ENCODE measurements around the gene DACH1. TPM values are rescaled to one million over a fixed set of nuclear protein-coding genes. Genes with fewer than 3 reads are reported as not detected.
A peak's percentile ranks its signal among the peaks of the same experiment; 100 is the strongest.

Gene DACH1
- total and polyA plus RNA-seq, 4 donors, result 9.9 to 30.3 (median 21.1) TPM

GRCh38 chr13:71464686-71465085 is 402.3 kb downstream of the DACH1 start:
- H3K4me3 ChIP-seq (ENCODE audit: low read depth, low read length), result no peak overlapping the region
- no peaks in the 10 kb centered on the region for H3K27me3 ChIP-seq (ENCODE audit: control insufficient read depth, insufficient read depth, low read length)
- no peak overlapping the region for H3K27ac ChIP-seq (ENCODE audit: low read depth, low read length)
- no peaks in the 10 kb centered on the region for H3K9me3 ChIP-seq (ENCODE audit: control insufficient read depth, insufficient read depth, low read length)
- WGBS (ENCODE audit: insufficient coverage), result no CpG with 5 or more reads among the region's 1 CpG
- DNase-seq (ENCODE audit: low read depth in 4 of 6, low spot score in 6 of 6), result peak in 2 of 6 donors; percentile 69 to 71
- no peaks in the 10 kb centered on the region for H3K36me3 ChIP-seq (ENCODE audit: control insufficient read depth, insufficient read depth, low read length)
- no peaks in the 10 kb centered on the region for H3K4me1 ChIP-seq (ENCODE audit: control insufficient read depth, insufficient read depth, low read length)

GRCh38 chr13:71461892-71462291 is 405.1 kb downstream of the DACH1 start:
- no peaks in the 10 kb centered on the region for H3K36me3 ChIP-seq (ENCODE audit: control insufficient read depth, insufficient read depth, low read length)
- H3K9me3 ChIP-seq (ENCODE audit: control insufficient read depth, insufficient read depth, low read length), result no peaks in the 10 kb centered on the region
- H3K27ac ChIP-seq (ENCODE audit: low read depth, low read length), result no peak overlapping the region
- no CpG with 5 or more reads among the region's 1 CpG for WGBS (ENCODE audit: insufficient coverage)
- no peaks in the 10 kb centered on the region for H3K27me3 ChIP-seq (ENCODE audit: control insufficient read depth, insufficient read depth, low read length)
- peak in 1 of 6 donors; percentile 58 for DNase-seq (ENCODE audit: low read depth in 4 of 6, low spot score in 6 of 6)
- H3K4me3 ChIP-seq (ENCODE audit: low read depth, low read length), result no peak overlapping the region
- no peaks in the 10 kb centered on the region for H3K4me1 ChIP-seq (ENCODE audit: control insufficient read depth, insufficient read depth, low read length)

- Histone ChIP-seq H3K9me3 (ENCODE audit: control insufficient read depth, insufficient read depth, low read length) (no peaks in the 10 kb centered on the region), H3K4me3 (ENCODE audit: low read depth, low read length) (no peak overlapping the region), H3K4me1 (ENCODE audit: control insufficient read depth, insufficient read depth, low read length) (no peaks in the 10 kb centered on the region), H3K27me3 (ENCODE audit: control insufficient read depth, insufficient read depth, low read length) (no peaks in the 10 kb centered on the region), H3K27ac (ENCODE audit: low read depth, low read length) (no peak overlapping the region), H3K36me3 (ENCODE audit: control insufficient read depth, insufficient read depth, low read length) (no peaks in the 10 kb centered on the region)
- DNase-seq (ENCODE audit: low read depth in 4 of 6, low spot score in 6 of 6), result no peak
- WGBS (ENCODE audit: insufficient coverage), result no CpG with 5 or more reads among the region's 3 CpGs
These were observed 406.8 kb downstream of the DACH1 start for GRCh38 chr13:71460211-71460610.

GRCh38 chr13:71459708-71460107 is 407.3 kb downstream of the DACH1 start:
- no peaks in the 10 kb centered on the region for H3K27me3 ChIP-seq (ENCODE audit: control insufficient read depth, insufficient read depth, low read length)
- no peak for DNase-seq (ENCODE audit: low read depth in 4 of 6, low spot score in 6 of 6)
- no peak overlapping the region for H3K27ac ChIP-seq (ENCODE audit: low read depth, low read length)
- H3K4me1 ChIP-seq (ENCODE audit: control insufficient read depth, insufficient read depth, low read length), result no peaks in the 10 kb centered on the region
- H3K4me3 ChIP-seq (ENCODE audit: low read depth, low read length), result no peak overlapping the region
- H3K36me3 ChIP-seq (ENCODE audit: control insufficient read depth, insufficient read depth, low read length), result no peaks in the 10 kb centered on the region
- H3K9me3 ChIP-seq (ENCODE audit: control insufficient read depth, insufficient read depth, low read length), result no peaks in the 10 kb centered on the region

GRCh38 chr13:71457645-71458044 is 409.4 kb downstream of the DACH1 start:
- Histone ChIP-seq H3K4me3 (ENCODE audit: low read depth, low read length) (no peak overlapping the region), H3K4me1 (ENCODE audit: control insufficient read depth, insufficient read depth, low read length) (no peaks in the 10 kb centered on the region), H3K36me3 (ENCODE audit: control insufficient read depth, insufficient read depth, low read length) (no peaks in the 10 kb centered on the region), H3K27me3 (ENCODE audit: control insufficient read depth, insufficient read depth, low read length) (no peaks in the 10 kb centered on the region), H3K9me3 (ENCODE audit: control insufficient read depth, insufficient read depth, low read length) (no peaks in the 10 kb centered on the region), H3K27ac (ENCODE audit: low read depth, low read length) (no peak overlapping the region)
- DNase-seq (ENCODE audit: low read depth in 4 of 6, low spot score in 6 of 6), result no peak
- WGBS (ENCODE audit: insufficient coverage), result no CpG with 5 or more reads among the region's 2 CpGs

GRCh38 chr13:71456136-71456535 is 410.9 kb downstream of the DACH1 start:
- no CpG with 5 or more reads among the region's 2 CpGs for WGBS (ENCODE audit: insufficient coverage)
- no peaks in the 10 kb centered on the region for H3K36me3 ChIP-seq (ENCODE audit: control insufficient read depth, insufficient read depth, low read length)

GRCh38 chr13:71454509-71454908 is 412.5 kb downstream of the DACH1 start:
- Histone ChIP-seq H3K27ac (ENCODE audit: low read depth, low read length) (no peak overlapping the region), H3K4me1 (ENCODE audit: control insufficient read depth, insufficient read depth, low read length) (no peaks in the 10 kb centered on the region), H3K4me3 (ENCODE audit: low read depth, low read length) (no peak overlapping the region), H3K36me3 (ENCODE audit: control insufficient read depth, insufficient read depth, low read length) (no peaks in the 10 kb centered on the region), H3K27me3 (ENCODE audit: control insufficient read depth, insufficient read depth, low read length) (no peaks in the 10 kb centered on the region), H3K9me3 (ENCODE audit: control insufficient read depth, insufficient read depth, low read length) (no peaks in the 10 kb centered on the region)
- DNase-seq (ENCODE audit: low read depth in 4 of 6, low spot score in 6 of 6), result no peak
- no CpG with 5 or more reads among the region's 1 CpG for WGBS (ENCODE audit: insufficient coverage)

More at GRCh38 chr13:71456136-71456535, 410.9 kb downstream of the DACH1 start:
- Histone ChIP-seq H3K27me3 (ENCODE audit: control insufficient read depth, insufficient read depth, low read length) (no peaks in the 10 kb centered on the region), H3K27ac (ENCODE audit: low read depth, low read length) (no peak overlapping the region), H3K9me3 (ENCODE audit: control insufficient read depth, insufficient read depth, low read length) (no peaks in the 10 kb centered on the region), H3K4me3 (ENCODE audit: low read depth, low read length) (no peak overlapping the region), H3K4me1 (ENCODE audit: control insufficient read depth, insufficient read depth, low read length) (no peaks in the 10 kb centered on the region)
- no peak for DNase-seq (ENCODE audit: low read depth in 4 of 6, low spot score in 6 of 6)

GRCh38 chr13:71448080-71448630 is 418.8 kb downstream of the DACH1 start:
- Histone ChIP-seq H3K27ac (ENCODE audit: low read depth, low read length) (no peak overlapping the region), H3K27me3 (ENCODE audit: control insufficient read depth, insufficient read depth, low read length) (no peaks in the 10 kb centered on the region), H3K9me3 (ENCODE audit: control insufficient read depth, insufficient read depth, low read length) (no peaks in the 10 kb centered on the region), H3K4me3 (ENCODE audit: low read depth, low read length) (no peak overlapping the region), H3K36me3 (ENCODE audit: control insufficient read depth, insufficient read depth, low read length) (no peaks in the 10 kb centered on the region), H3K4me1 (ENCODE audit: control insufficient read depth, insufficient read depth, low read length) (no peaks in the 10 kb centered on the region)
- WGBS (ENCODE audit: insufficient coverage), result no CpG with 5 or more reads among the region's 3 CpGs
- DNase-seq (ENCODE audit: low read depth in 4 of 6, low spot score in 6 of 6), result peak in 1 of 6 donors; percentile 10

- H3K4me3 ChIP-seq (ENCODE audit: low read depth, low read length), result no peak overlapping the region
- H3K9me3 ChIP-seq (ENCODE audit: control insufficient read depth, insufficient read depth, low read length), result no peaks in the 10 kb centered on the region
- DNase-seq (ENCODE audit: low read depth in 4 of 6, low spot score in 6 of 6), result peak in 1 of 6 donors; percentile 18
These were observed 429.3 kb downstream of the DACH1 start for GRCh38 chr13:71437704-71438103.

GRCh38 chr13:71430681-71431080 is 436.3 kb downstream of the DACH1 start:
- Histone ChIP-seq H3K27me3 (ENCODE audit: control insufficient read depth, insufficient read depth, low read length) (no peaks in the 10 kb centered on the region), H3K27ac (ENCODE audit: low read depth, low read length) (no peak overlapping the region), H3K4me3 (ENCODE audit: low read depth, low read length) (no peak overlapping the region), H3K4me1 (ENCODE audit: control insufficient read depth, insufficient read depth, low read length) (no peaks in the 10 kb centered on the region), H3K9me3 (ENCODE audit: control insufficient read depth, insufficient read depth, low read length) (no peaks in the 10 kb centered on the region), H3K36me3 (ENCODE audit: control insufficient read depth, insufficient read depth, low read length) (no peaks in the 10 kb centered on the region)
- DNase-seq (ENCODE audit: low read depth in 4 of 6, low spot score in 6 of 6), result no peak
- 28% methylated on average over 2 of the region's 4 CpGs for WGBS (ENCODE audit: insufficient coverage)

More at GRCh38 chr13:71437704-71438103, 429.3 kb downstream of the DACH1 start:
- Histone ChIP-seq H3K4me1 (ENCODE audit: control insufficient read depth, insufficient read depth, low read length) (no peaks in the 10 kb centered on the region), H3K27ac (ENCODE audit: low read depth, low read length) (no peak overlapping the region), H3K36me3 (ENCODE audit: control insufficient read depth, insufficient read depth, low read length) (no peaks in the 10 kb centered on the region), H3K27me3 (ENCODE audit: control insufficient read depth, insufficient read depth, low read length) (no peaks in the 10 kb centered on the region)
- WGBS (ENCODE audit: insufficient coverage), result no CpG with 5 or more reads among the region's 1 CpG
